T-helper 2 cell treated with Interferon-gamma antibody and Interleukin-4, amounts not matched to agents 100 ng/mL and 5 ng/mL, for 36 hours (primary cell): Measurements from ENCODE around the gene AJM1. TPM values are rescaled to one million over a fixed set of nuclear protein-coding genes. Genes with fewer than 3 reads are reported as not detected.
"Not testable (repeated sequence)": the region's sequence is repeated elsewhere in the genome, so short reads cannot be mapped to it uniquely, and the experiment has no call there.

Experiments used
- intact Hi-C: fragments of 100-400 bp; cut with micrococcal nuclease; formaldehyde crosslinking; loops from one replicate; pipeline ENCODE4 v1.15.1; 2023
- total RNA-seq: library from RNA; stranded (reverse); gene quantifications from 2 replicates; pipeline ENCODE4 v1.2.3, GENCODE V29; 2022

The AJM1 gene
- total RNA-seq, 1 donor from 2014 or later = 4.0 TPM

DNA sequence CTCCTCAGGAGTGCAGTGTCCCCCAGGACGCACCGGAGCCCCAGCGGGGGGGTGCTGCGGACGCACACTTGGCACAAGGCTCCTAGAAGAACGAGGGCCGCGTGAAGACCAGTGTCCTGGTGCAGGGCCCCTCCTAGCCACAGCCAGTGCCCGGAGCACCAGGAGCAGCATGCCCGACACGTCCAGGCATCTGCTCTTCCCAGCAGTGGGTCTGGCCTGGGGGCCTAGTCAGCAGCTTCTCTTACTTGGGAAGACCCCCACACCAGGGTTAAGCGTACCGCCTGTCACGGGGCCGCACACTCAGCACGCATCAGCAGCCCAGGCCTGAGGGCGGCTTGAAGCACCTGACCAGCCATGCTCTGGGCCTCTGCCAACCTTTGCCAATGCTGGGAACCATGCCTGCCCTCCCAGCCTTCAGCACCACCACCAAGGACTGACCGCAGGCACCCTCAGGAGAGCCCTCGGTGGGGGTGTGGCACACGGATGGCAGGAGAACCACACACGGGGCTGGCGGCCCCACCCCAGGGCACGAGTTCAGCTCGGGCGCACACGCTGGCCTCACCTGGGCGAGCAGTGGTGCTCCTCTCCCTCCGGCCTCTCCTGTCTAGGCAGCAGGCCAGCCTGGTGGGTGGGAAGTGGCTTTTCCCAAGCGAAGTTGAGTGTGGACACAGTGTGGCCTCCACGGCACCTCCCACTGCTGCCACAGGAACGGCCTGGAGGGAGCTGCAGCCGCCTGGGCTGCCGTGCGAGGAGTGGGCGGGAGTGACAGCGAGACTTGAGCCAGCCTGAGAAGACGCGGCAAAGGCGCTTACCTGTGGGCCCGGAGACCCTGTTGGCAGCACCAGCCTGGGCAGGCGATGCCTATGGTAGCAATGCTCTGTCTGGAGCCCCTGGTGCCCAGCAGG is 12.0 kb upstream of the AJM1 start:
- intact Hi-C loops = no loop called here

- intact Hi-C loops = no loop called here
These were observed 11.1 kb upstream of the AJM1 start for GRCh38 chr9:136831002-136831719.

- intact Hi-C loops = no loop called here
These were observed 10.6 kb upstream of the AJM1 start for GRCh38 chr9:136831720-136832104.

DNA sequence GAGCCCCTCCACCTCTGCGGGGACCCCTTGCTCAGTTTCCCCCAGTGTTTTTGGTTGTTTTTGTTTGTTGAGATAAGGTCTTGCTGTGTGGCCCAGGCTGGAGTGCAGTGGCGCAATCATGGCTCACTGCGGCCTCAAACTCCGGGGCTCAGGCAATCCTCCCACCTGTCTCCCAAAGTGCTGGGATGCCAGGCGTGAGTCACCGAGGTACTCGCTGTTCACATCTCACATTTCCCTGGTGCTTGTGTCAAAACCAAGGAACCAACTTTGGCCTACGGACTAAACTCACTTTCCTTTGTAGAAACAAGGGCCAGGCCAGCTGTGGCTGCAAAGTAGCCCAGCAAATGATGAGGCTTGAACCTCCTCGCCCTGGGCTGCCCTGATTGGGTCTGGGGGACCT is 9.7 kb upstream of the AJM1 start:
- intact Hi-C loops = no loop called here

DNA sequence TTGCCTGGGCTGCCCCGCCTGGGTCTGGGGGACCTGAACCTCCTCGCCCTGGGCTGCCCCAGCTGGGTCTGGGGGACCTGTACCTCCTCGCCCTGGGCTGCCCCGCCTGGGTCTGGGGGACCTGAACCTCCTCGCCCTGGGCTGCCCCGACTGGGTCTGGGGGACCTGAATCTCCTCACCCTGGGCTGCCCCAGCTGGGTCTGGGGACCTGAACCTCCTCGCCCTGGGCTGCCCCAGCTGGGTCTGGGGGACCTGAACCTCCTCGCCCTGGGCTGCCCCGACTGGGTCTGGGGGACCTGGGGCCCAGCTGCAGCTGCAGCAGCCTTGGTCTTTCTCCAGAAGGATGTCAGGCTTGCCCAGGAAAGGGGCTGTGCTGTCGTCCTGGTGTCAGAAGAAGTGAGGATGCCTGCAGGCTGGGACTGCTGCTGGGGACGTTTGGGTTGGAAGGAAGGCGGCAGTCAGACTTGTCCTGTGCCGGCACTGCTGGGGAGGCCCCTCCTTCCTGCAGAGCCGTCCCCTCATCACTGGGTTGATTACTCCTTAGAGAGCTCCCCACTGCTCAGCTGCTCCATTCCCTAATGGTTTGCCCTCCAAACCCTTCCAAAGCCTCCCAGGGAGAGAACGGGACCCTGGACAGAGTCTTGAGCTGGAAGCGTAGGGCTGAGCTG is 8.8 kb upstream of the AJM1 start:
- intact Hi-C loops = not testable (repeated sequence)

DNA sequence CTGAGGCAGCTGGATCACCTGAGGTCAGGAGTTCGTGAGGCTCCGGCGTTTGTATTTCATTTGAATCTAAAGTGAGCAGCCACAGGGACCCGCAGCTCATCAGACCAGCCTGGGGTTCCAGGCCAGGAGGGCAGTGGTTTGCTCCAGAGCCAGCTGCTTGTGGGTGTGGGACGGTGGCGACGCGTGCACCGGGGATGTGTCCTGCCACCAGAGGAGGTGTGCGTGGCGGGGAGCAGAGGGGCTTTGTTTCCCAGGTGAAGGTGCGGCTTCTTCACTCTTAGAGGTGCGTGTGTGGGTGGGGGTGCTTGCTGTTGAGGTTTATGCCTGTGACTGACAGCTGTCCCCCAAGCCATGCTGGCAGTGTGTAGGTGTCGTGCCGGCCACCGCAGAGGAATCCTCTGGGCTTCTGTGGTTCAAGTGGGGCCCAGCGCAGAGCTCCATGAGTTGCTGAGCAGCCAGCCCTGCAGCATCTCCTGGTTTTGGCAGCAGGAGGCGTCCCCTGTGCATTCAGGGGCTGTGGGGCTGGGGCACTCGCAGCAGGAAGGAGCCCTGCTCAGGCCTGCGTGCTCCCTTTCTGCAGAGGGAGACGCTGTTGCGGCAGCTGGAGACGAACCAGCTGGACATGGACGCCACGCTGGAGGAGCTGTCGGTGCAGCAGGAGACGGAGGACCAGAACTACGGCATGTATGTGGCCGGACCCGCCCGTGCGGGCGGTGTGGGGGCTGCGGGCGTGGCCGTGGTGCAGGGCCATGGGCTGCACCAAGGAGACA is 6.9 kb upstream of the AJM1 start:
- intact Hi-C loops = no loop called here

- intact Hi-C loops = no loop called here
These were observed 6.1 kb upstream of the AJM1 start for GRCh38 chr9:136835932-136836904.

- intact Hi-C loops = no loop called here
These were observed 5.0 kb upstream of the AJM1 start for GRCh38 chr9:136837146-136837855.

DNA sequence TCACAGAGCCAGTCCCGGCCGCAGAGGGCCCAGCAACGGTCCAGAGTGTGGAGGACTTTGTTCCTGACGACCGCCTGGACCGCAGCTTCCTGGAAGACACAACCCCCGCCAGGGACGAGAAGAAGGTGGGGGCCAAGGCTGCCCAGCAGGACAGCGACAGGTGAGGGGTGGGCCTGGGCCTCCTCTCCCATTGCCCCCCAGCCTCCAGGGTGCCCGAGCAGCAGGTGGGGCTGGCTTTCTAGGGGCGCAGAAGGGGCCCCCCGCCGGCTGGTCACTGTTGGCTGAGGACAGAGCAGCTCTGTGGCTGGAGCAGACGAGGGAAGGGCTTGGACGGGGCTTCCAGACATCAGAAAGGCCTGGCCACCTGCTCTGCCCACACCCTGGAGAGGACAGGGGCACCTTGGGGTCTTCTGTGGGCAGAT is 4.4 kb upstream of the AJM1 start:
- intact Hi-C loops = not testable (repeated sequence)

DNA sequence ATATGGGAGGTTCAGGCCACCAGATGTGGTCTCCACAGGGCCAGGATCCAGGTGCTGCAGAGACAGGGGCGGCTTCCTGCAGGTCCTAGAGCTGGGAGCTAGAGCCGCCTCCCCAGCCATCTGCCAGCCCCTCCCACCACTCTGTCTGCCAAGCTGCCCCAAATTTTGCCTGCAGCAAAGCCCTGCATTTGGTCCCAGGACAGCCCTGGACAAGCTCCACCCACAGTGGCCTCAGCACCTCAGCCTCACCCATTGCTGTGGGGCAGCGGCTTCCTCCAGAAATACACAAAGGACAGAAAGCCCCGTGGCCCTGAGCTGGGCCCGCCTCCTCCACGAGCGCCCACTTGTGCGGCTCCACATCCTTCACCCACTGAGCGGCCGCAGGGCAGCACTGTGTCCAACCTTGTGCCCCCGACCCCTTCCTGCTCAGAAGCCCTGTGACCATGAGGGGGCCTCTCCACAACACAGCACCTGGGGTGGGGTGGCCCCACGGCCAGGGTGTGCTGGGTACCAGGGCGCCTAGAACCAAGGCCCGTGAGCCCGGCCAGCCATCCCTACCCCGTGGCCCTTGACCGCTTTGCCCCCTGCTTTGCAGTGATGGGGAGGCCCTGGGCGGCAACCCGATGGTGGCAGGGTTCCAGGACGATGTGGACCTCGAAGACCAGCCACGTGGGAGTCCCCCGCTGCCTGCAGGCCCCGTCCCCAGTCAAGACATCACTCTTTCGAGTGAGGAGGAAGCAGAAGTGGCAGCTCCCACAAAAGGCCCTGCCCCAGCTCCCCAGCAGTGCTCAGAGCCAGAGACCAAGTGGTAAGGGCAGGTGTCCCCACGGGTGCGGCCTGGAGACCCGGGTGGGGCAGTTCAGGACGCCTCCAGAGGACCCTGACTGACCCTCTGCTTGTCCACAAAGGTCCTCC is 3.7 kb upstream of the AJM1 start:
- intact Hi-C loops = no loop called here

- intact Hi-C loops = no loop called here
These were observed 2.8 kb upstream of the AJM1 start for GRCh38 chr9:136839229-136840139.

GRCh38 chr9:136840140-136840876 is 2.0 kb upstream of the AJM1 start:
- intact Hi-C loops = no loop called here

GRCh38 chr9:136840877-136841645 is 1.2 kb upstream of the AJM1 start:
- intact Hi-C loops = no loop called here

DNA sequence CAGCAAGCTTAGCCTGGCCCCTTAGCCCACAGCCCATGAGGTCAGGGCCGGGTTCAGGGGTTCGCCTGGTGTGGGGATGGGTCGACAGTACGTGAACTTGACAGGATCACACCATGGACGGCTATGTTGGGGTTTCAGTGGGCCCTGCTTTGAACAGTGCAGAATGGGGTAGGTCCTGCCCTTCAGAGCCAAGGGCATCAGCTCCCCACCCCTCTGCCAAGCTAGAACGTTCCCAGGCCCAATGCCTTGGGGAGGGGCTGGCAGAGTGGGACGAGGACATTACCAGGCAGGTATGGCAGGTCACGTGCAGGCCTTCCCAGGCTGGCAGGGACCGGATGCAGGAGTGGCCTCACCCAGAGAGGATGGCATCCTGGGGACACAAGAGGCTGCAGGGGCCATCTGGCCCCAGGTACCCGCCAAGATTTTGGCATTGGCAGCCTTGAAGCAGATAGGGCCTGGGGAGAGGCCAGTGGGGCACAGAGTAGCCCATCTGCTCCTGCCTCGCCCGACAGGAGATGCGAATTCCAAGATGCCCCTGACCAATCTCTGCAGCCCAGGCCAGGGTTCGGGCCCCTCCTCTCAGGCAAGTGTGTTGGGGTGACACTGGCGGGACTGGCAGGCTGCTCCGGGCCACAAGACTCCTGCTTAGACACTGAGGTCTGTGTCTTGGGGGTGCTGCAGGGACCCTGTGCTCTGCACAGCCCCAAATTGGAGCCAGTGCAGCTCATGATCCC is 465 bp upstream of the AJM1 start:
- intact Hi-C loops = loop anchor here (2.0 kb wide), 3 partner anchors 33 to 193 kb away; partner anchors contain the start of genes C8G and FBXW5
